Measurements from ENCODE around the gene CKB.
A peak's percentile ranks its signal among the peaks of the same experiment; 100 is the strongest.
"Not testable (repeated sequence)": the region's sequence is repeated elsewhere in the genome, so short reads cannot be mapped to it uniquely, and the experiment has no call there.

CKB gene

DNA sequence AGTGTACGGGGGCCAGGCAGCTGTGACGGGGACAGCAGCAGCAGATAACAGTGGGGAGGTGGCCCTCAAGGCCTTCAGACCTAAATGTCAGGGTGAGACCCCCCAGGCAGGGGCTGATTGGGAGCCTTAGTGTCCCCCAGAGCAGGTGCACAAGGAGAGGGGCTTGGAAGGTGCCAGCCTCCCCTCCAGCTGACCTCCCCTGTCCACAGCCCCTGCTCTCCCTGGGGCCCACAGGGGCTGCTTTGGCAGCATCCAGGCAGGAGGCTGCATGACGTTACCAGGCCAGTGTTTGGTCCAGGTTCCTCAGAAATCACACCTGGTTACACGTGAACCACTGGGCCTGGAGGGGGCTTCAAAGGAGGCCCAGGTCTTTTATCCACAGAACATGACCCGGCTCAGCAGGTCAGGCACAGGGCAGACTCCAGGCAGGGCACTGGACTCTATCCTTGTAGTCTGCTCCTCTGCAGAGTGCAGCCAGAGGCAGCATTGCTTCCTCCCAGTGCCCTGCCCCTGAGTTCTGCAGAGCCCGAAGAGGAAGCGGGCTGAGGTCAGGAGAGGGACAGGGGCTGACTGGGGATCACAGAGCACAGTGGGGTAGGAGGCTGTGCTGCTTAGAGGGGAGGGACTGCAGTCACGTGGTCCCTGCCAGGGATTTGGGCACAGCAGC is 3.8 kb upstream of the CKB start:
- no peak for DNase-seq

GRCh38 chr14:103525430-103526246 is 3.0 kb upstream of the CKB start:
- not testable (repeated sequence) for DNase-seq

GRCh38 chr14:103524002-103524935 is 1.6 kb upstream of the CKB start:
- no peak for DNase-seq

- DNase-seq, result no peak
These were observed 935 bp upstream of the CKB start for GRCh38 chr14:103523575-103523954.

DNA sequence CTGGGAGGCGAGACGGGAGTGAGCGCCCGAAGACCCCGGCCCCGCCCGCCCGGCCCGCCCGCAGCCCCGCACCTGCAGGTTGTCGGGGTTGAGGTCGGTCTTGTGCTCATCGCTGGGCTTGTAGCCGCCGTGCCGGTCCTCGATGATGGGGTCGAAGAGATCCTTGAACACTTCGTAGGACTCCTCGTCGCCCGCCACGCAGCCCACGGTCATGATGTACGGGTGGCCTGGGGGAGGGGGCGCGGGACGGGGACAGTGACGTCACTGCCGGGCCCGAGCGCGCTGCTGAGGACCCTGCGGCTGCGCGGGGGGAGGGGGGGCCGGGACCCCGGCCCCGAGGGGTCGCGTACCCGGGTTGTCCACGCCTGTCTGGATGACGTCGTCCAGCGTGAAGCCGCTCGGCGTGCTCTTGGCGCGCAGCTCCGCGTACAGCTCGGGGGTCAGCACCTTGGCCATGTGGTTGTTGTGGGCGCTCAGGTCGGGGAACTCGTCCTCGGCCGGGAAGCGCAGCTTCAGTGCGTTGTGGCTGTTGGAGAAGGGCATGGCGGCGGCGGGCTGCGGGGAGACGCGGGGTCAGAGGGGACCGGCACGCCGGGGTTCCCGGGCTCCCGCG is 573 bp downstream of the CKB start:
- DNase-seq, result no peak

DNA sequence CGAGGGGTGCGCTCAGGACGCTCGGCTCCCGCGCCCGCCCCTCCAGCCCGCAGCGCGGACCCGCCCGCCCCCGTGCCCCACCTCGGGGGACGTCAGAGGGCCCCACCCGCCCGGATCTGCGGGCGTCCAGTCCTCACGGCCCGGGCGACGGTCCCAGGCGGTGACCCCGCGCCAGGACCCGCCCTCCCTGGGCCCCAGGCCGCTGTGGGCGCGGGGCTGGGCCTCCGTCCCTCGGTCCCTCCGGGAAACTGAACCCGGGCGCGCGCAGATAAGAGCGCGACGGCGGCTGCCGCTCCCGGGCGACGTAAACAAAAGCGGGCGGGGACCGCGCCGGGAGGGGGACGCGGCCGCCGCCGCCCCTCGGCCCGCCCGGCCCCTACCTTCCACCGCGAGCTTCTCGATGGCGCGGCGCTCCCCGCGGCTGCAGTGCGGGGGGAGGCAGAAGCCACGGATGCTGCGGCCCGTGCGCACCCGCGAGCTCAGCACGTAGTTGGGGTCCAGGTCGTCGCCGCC is 1.1 kb downstream of the CKB start:
- DNase-seq, result peak; percentile 24

- DNase-seq, result peak; percentile 81
These were observed 1.8 kb downstream of the CKB start for GRCh38 chr14:103520657-103521437.

- DNase-seq, result no peak
These were observed 2.4 kb downstream of the CKB start for GRCh38 chr14:103520269-103520656.

DNA sequence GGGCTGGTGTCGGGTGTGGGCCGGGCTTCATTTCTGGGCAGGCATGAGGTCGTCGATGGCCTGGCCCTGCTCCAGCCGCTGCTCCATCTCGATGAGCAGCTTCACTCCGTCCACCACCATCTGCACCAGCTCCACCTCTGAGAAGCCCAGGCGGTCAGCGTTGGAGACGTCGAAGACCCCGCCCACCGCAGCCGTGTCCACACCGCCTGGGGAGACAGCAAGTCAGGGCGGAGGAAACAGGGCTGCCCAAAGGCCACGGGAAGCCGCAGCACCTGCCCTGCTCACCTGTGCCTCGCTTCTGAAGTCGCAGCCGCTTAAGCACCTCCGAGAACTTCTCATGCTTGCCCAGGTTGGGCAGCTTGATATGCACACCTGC is 2.8 kb downstream of the CKB start:
- no peak for DNase-seq

DNA sequence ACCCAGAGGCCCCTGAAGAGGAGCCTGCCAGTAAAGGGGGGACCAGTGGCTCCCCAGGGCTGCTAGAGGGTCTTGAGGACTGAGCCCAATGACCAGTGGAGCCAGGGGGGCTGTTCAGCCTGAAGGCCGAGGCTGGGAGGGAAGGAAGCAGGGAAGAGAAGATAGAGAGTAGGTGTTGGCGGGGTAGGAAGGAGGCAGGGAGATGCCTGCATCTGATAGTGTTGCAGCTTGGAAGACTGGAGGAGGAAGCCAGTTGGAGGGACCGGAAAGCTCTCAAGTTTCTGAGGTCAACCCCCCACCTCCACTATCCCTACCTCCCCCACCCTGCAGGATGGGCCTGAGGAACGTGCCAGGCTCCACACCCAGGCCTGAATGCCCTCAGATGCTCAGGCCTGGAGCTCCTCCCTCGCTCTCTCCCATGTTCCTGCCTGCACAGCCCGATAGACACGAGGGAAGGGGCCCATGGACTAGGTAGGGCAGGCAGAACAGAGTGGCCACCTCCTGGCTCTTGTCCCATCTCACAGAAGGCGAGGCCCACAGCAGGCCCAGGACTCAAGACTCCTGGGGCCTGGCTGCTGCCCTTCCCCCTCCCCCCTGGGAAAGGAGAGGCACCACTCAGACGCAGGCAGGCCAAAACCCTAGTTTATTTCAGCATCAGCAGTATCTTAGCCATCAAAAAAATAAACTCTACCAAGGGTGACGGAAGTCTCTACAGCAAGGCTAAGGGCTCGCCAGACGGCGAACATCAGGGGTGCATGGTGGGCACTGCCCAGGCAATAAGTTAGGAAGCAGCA is 3.4 kb downstream of the CKB start:
- DNase-seq, result no peak

- peak; percentile 62 for DNase-seq
These were observed 4.1 kb downstream of the CKB start for GRCh38 chr14:103518422-103519042.

DNA sequence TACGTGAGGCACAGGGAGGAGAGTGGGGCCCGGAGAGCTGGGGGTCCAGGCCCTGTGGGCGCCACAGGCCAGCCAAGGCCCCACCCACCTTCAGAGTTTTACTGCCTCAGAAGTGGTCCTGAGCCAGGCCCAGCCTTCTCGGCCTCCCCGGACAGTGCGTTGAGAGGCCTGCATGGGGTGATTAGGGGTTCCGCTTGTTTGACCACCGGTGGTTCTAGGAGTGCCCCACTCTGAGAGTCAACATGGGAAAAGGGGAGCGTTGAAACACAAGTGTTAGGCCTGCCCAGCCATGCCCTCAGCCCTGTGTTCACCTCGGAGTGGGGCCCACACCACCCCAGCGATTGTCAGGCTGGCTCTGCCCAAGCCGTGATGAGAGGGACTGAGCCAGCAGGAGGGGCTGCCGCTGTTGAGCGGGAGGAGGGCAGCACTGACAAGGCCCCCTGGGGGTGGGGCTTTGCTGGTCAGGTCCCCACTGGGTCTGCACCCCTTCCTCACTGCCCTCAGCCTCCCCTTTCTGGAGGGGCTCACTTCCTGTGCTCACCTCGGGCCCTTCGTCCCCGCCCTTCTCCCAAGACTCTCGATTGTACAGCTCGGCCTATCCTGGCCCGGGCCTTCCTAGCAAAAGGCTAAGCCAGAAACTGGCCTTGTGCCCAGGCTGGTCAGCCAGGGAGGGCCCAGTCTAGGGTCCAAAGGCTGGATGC is 4.8 kb downstream of the CKB start:
- no peak for DNase-seq

DNA sequence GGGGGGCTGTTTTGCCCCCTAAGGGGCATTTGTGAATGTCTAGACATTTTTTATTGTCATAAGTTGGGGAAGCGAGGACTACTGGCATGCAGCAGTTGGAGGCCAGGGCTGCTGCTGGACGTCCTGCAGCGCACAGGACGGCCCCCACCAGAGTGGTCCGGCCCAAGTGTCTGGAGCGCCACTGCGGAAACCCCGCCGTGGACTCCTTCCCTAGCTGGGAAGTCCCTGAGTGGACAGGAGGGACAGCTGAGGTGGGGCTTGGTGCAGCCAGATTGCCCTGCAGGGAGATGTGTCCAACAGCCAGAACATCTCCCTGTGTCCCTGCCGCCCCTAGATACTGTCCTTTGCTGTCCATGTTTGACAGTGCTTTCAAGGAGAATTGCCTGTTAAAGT is 5.5 kb downstream of the CKB start:
- DNase-seq, result no peak

GRCh38 chr14:103516426-103517173 is 6.0 kb downstream of the CKB start:
- DNase-seq, result no peak

DNA sequence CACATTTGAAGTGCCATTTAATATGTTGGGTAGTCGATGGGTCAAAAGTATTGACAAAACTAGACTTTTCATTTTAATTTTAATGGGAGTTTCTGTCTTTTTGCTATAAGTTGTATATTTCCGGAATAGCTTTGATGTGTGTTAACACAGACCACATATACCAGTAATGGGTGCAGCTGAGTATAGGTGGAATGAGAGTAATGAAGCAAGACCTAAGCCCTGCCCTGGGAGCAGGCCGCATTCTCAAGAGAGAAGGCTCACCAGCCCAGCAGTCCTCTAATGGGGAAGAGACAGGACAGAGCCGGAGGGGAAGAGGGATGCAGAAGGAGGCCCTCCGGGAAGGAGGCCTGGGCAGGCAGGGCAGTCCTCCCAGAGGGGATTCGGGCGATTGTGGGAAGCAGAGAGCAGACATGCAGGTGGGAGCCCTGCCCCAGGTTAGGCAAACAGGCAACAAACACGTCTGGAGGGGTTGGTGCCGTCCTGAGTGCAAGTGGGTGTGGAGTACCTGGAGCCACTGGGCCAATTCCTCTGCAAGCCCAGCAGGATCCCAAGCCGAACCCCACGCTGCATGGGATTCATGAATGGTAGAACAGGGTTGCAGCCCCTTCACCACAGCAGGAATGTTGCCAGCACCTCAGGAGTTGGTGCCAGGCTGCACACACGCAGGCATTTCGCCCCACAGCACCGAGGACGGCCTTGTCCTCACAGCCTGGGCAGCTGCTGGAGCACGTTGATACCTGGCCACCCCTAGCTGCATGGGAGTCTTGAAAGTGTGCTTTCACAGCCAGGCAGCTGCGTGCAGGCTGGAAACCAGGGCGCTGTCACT is 7.8 kb downstream of the CKB start:
- no peak for DNase-seq

DNA sequence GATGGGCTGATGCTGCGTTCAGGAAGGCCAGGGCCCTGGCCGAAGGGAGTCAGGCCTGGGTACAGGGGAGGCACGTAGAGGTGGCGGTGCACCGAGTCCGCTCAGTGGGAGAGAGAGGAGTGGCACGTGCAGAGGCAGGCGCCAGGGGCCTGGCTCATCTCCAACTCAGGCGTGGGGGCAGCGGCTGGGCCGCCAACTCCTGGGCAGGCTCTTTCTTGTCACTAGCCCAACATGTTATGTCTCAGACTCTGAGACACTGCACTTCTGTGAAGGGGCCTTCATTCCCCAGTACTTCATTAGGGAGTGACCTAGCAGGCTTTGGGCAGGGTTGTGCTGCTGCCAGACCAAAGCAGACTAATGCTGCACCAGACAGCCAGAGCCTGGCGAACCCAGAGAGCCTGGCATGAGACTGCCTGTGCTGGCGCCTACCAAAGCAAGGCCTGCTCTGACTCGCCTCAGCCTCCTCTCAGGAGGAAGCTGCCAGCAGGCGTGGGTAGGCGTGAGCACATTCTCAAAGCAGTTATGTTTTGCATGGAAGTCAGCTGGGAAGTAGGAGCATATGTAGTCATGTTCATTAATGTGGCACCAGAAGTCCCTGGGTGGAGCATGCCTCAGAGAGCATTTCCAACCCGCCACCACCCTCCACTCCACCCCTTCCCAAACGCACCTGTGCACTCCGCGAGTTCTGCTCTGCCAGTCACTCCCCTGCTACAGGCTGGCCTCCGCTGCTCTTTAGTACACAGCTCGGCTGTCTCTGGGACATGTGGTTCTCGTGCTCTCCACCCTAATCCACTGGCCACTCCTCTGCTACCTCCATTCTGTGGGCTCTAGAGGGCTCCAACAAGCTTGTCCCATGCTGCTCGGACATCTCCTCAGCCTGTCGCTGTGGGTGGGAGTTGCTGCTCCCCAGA is 9.7 kb downstream of the CKB start:
- DNase-seq, result no peak

DNA sequence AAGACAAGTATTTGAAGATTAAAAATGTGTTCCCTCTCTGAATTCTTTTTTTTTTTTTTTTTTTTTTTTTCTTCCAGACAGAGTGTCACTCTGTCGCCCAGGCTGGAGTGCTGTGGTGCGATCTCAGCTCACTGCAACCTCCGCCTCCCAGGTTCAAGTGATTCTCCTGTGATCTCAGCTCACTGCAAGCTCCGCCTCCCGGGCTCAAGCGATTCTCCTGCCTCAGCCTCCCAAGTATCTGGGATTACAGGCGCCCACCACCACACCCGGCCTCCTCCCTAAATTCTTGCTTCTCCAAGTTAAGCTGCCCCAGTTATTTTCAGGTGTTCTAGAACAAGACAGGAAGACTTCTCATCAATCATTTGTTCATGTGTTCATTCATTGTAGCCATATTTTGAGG is 10.4 kb downstream of the CKB start:
- not testable (repeated sequence) for DNase-seq

Data from CD4-positive, alpha-beta T cell treated with Interleukin-17A for 1 hour (primary cell).